Fibroblast of peridontal ligament (primary cell): ENCODE data around the gene STING1.

Experiments
- DNase-seq: peaks from one replicate; pipeline ENCODE4 v3.0.0-alpha.2; 2010; ENCODE audit errors: extremely low read depth

STING1 gene

DNA sequence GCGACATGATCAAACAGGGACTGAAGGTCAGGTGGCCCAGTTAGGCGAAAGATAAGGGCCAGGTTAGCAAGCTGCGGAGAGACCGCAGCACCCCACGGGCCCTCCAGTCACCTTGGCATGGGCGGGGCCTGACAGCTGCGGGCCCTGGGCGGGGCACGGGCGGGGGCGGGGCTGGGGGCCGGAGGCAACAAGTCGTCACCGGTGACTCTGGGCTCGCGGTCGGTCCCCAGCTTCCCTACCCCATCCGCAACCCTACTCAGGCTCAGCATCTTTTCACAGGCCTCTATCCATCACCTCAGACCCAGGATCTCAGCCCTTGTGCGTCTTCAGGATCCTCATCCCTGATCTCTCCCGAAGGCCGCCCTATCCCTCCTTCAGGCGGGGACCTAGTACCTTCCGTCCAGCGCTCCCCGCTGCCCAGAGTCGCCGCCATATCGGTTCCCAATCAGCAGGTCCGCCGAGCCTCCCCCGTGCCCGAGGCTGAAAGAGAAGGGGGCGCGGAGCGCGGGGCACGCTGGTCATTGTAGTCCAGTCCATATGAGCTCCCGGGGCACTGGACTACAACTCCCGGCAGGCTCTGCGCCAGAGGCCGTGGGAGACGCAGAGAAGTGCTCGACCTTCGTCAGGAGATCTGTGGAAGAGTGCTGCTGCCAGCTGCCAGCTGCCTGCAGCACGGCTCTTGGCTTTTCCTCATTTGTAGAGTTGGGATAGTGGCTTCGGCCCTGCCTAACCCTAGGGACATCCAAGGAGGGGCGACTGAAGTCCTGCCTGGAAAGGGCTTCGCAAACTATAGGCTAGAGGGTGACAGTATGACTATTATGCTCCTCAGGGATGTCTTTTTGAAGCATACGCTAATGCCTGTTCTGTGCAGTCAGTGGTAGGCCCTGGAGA, 43.3 kb downstream of the STING1 start, which contains the start of gene DNAJC18:
DNAJC18 (minus strand) TSS at position 513 of the 891 bp plus-strand sequence; CDS start at position 433, 80 bp downstream.
- DNase-seq = peak; percentile 88

DNA sequence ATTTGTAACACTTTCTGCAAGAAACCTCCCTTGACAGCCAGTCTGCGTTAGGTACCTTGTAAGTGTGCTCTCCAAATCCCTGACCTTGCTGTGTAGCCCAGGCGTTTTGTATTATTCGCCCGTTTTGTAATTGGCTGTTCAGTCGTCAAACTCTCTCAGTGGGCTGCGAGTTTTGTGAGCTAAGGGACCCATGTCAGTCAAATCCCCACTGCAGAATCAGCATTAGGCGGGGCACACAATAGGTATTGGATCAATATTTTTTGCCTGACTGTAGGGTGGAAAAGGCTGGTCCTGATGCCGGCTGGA, 43.9 kb downstream of the STING1 start:
- DNase-seq = no peak

DNA sequence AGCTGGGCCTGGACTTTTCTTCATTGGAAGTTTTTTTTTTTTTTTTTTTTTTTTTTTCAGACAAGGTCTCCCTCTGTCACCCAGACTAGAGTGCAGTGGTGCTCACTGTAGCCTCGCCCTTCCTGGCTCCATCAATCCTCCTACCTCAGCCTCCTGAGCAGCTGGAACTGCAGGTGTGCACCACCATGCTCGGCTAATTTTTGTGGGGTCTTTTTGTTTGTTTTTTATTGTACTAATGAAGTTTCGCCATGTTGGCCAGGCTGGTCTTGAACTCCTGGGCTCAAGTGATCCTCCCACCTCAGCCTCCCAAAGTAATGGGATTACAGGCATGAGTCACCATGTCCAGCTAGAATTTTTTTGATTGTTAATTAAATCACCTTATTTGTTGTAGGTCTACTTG, 46.9 kb downstream of the STING1 start:
- DNase-seq = no peak

DNA sequence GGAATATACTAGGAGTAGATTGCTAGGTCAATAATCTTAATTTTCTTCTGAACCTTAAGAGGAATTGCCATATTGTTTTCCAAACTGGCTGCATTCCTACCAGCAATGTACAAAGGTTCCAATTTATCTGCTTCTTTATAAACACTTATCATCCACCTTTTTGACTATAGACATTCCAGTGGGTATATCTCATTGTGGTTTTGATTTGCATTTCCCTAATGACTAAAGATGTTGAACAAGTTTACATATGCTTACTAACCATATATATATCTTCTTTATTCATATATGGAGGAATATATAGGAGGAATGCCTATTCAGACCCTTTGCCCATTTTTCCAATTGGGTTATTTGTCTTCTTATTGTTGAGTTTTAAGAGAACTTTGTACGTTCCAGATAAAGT, 50.9 kb downstream of the STING1 start:
- no peak for DNase-seq

DNA sequence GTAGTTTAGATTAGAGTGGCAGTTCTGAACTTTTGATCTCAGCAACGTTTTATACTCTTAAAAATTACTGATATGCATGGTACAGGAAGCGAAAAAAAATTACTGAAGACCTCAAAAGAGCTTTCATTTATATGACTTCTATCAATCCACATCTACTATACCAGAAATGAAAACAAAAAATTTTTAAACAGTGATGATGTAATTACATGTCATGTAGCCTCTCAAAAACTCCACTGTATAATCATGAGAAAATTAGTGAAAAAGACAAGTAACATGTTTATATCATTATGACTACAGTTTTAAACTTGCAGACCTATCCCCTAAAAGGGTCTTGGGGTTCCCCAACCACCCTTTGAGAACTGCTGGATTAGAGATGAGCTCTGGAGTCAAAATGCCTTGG, 52.5 kb downstream of the STING1 start:
- DNase-seq = no peak

DNA sequence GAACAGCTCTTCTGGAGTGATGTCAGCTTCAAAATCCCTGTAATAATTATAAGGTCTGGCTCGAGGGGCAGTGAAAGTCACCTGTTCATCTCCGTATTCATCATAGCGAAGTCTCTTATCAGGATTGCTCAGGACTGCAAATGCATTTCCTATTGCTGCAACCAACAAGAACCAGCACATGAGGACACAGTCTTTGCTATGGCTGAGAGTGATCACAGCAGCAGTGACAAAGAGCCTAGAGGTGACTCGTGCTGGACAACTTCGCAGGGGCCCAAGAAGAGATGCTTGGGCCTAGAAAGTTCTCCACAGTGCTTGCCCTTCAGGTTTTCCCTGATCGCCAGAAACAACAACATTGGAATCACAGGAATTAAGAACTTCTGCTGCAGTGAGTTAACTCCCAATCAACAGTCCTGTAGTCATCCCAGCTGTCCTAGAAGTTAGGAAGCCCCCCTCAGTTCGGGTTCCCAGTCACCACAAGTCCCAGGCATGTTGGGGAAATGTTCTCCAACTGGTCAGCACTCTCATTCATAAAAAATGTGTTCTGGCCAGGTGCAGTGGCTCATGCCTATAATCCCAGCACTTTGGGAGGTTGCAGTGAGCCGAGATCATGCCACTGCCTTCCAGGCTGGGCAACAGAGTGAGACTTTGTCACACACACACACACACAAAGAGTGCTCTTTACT, 56.2 kb downstream of the STING1 start:
- peak; percentile 83 for DNase-seq
